PC-3 (cell line): Measurements from ENCODE around the gene EMC8. TPM values are rescaled to one million over a fixed set of nuclear protein-coding genes. Genes with fewer than 3 reads are reported as not detected.

Experiments used
- ATAC-seq: fragments of 200-7000 bp; cut with Tn5 transposase; 2 replicates; pipeline ENCODE4 v1.9.1; 2020; ENCODE audit warnings: mild to moderate bottlenecking, moderate library complexity
- BruUV-seq: library from RNA; stranded (reverse); fragments of 400-500 nt; replicated peaks from 2 replicates; lab custom pipeline; 2021; lab: Mats Ljungman, UMichigan
- CTCF ChIA-PET: fragments of 300-600 bp; sonication (Branson Sonifier 250); formaldehyde crosslinking; loops from one replicate; lab custom pipeline; 2022; ENCODE audit warnings: antibody characterized with exemption; lab: Charles Lee
- POLR2A ChIA-PET: fragments of 300-600 bp; sonication (Branson Sonifier 250); formaldehyde crosslinking; loops from one replicate; lab custom pipeline; 2022; ENCODE audit warnings: antibody characterized with exemption; ENCODE audit not compliant: unreplicated experiment; lab: Charles Lee
- DNase-seq: peaks from one replicate; pipeline ENCODE4 v3.0.0-alpha.2; 2015
- H2AFZ ChIP-seq: fragments of 300-600 bp; sonication (generic); 2 replicates; pipeline ENCODE4 v1.6.0; 2016; ENCODE audit warnings: antibody characterized with exemption, low read length
- H3F3A ChIP-seq: fragments of 300-600 bp; sonication (generic); one replicate; pipeline ENCODE4 v1.6.0; 2017; ENCODE audit warnings: antibody characterized with exemption, low read length, control low read depth, mild to moderate bottlenecking; ENCODE audit not compliant: unreplicated experiment
- H3K27ac ChIP-seq: fragments of 300-600 bp; sonication (generic); 2 replicates; pipeline ENCODE4 v1.5.1; 2016; ENCODE audit warnings: mild to moderate bottlenecking, low read length
- H3K27me3 ChIP-seq: fragments of 300-600 bp; sonication (generic); 2 replicates; pipeline ENCODE4 v1.6.1; 2016; ENCODE audit warnings: low read length, mixed read lengths
- H3K36me3 ChIP-seq: fragments of 300-600 bp; sonication (generic); 2 replicates; pipeline ENCODE4 v1.6.1; 2016; ENCODE audit warnings: low read depth, mixed run types, low read length, mixed read lengths
- H3K4me1 ChIP-seq: fragments of 300-600 bp; sonication (generic); 2 replicates; pipeline ENCODE4 v1.5.1; 2016; ENCODE audit warnings: low read length; ENCODE audit not compliant: insufficient read depth
- H3K4me2 ChIP-seq: fragments of 300-600 bp; sonication (generic); 2 replicates; pipeline ENCODE4 v1.6.0; 2016; ENCODE audit warnings: low read length
- H3K4me3 ChIP-seq: fragments of 300-600 bp; sonication (generic); 2 replicates; pipeline ENCODE4 v1.5.1; 2016; ENCODE audit warnings: mild to moderate bottlenecking, low read length, mixed read lengths
- H3K79me2 ChIP-seq: fragments of 300-600 bp; sonication (generic); 2 replicates; pipeline ENCODE4 v1.6.1; 2017; ENCODE audit warnings: low read length, mixed read lengths
- H3K9ac ChIP-seq: fragments of 300-600 bp; sonication (generic); 2 replicates; pipeline ENCODE4 v1.6.0; 2016; ENCODE audit warnings: mild to moderate bottlenecking, low read length
- H3K9me2 ChIP-seq: fragments of 300-600 bp; sonication (generic); replicated peaks from 2 replicates; pipeline ENCODE4 v1.6.1; 2016; ENCODE audit warnings: mixed run types, low read length, mixed read lengths
- H3K9me3 ChIP-seq: fragments of 300-600 bp; sonication (generic); 2 replicates; pipeline ENCODE4 v1.6.1; 2016; ENCODE audit warnings: low read length, mixed read lengths
- H4K20me1 ChIP-seq: fragments of 300-600 bp; sonication (generic); 2 replicates; pipeline ENCODE4 v1.6.1; 2016; ENCODE audit warnings: low read length, mixed read lengths
- EZH2 ChIP-seq: fragments of 300-600 bp; sonication (generic); IDR thresholded peaks from one replicate; pipeline ENCODE4 v1.6.1; 2017; ENCODE audit warnings: antibody characterized with exemption, mild to moderate bottlenecking, low read length; ENCODE audit not compliant: unreplicated experiment
- EZH2phosphoT487 ChIP-seq: fragments of 300-600 bp; sonication (generic); IDR thresholded peaks from 2 replicates; pipeline ENCODE4 v1.6.1; 2018; ENCODE audit warnings: mild to moderate bottlenecking, antibody characterized with exemption, low read length, borderline replicate concordance
- intact Hi-C: fragments of 100-400 bp; cut with micrococcal nuclease; formaldehyde crosslinking; loops from 2 replicates; pipeline ENCODE4 v1.9.0; 2023
- total RNA-seq: library from RNA; depleted of rRNA; stranded (reverse); fragments of >200 nt; gene quantifications from 2 replicates; pipeline ENCODE4 v1.2.3, GENCODE V29; 2014
- TF ChIP-seq, protein P1 (sequence below): fragments of 300-600 bp; sonication (generic); conservative IDR thresholded peaks from 2 replicates; pipeline ENCODE4 v1.5.1; 2017; ENCODE audit warnings: antibody characterized with exemption, low read depth, mild to moderate bottlenecking, low read length

EMC8 gene
- total RNA-seq, 1 experiment from 2014 or later, result 46.1 TPM

DNA sequence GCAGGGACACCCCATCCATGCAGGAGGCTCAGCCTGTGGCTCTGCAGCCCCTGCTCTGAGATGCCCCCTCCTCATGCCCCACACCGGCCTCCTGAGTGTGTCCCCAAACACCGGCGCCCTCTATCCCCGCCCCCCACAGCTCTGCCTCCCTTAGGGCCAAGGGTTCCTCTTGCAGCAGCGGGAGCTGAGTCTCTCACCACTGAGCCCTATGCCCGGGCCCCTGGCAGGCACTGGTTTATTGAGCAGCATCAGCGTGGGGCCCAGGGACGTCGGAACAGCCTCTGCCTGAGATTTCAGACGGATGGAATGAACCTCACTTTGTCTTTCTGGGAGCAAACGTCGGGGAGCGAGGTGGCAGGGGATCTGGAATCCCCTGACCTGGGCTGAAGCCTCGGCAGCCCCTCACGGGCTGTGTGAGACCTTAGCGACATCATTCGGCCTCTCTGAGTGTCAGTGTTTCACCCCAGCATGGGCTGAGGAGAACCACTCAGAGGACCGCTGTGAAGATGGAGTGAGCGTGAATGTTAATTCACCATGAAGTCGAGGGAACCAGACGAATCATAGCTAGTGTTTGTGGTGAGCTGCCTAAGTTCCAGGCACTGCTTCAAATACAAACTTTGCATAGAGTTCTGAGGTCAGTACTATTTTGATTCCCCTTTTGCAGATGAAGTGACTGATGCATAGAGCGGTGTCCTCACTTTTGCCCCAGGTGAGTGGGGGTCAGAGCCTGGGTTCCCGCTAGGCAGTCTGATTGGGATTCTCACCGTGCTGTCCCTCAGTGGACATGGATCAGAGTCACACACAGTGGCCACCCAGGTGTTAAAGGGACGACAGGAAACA is 43.2 kb downstream of the EMC8 start:
- Histone ChIP-seq H3K79me2 (no peaks in the 10 kb centered on the region), H3K4me2 (no peak overlapping the region), H3K9me3 (no peaks in the 10 kb centered on the region), H3F3A (no peaks in the 10 kb centered on the region), H3K9ac (no peak overlapping the region), H3K9me2 (no peaks in the 10 kb centered on the region), H3K27me3 (no peaks in the 10 kb centered on the region), H3K4me1 (peaks cover 33% of the 10 kb centered on the region), H3K36me3 (no peaks in the 10 kb centered on the region), H2AFZ (no peak overlapping the region), H4K20me1 (no peaks in the 10 kb centered on the region), H3K27ac (no peak overlapping the region), H3K4me3 (no peak overlapping the region)
- POLR2A ChIA-PET, result interaction anchor here (0.6 kb wide), 1 partner anchor 21 kb away, joined by 3 read pairs; no protein-coding TSS in a partner anchor
- no TSS peak for BruUV-seq
- intact Hi-C loops, result no loop called here
- no peak for DNase-seq
- TF ChIP-seq EZH2phosphoT487, result no peak
- TF ChIP-seq EZH2, result no peak
- TF ChIP-seq, protein P1, sequence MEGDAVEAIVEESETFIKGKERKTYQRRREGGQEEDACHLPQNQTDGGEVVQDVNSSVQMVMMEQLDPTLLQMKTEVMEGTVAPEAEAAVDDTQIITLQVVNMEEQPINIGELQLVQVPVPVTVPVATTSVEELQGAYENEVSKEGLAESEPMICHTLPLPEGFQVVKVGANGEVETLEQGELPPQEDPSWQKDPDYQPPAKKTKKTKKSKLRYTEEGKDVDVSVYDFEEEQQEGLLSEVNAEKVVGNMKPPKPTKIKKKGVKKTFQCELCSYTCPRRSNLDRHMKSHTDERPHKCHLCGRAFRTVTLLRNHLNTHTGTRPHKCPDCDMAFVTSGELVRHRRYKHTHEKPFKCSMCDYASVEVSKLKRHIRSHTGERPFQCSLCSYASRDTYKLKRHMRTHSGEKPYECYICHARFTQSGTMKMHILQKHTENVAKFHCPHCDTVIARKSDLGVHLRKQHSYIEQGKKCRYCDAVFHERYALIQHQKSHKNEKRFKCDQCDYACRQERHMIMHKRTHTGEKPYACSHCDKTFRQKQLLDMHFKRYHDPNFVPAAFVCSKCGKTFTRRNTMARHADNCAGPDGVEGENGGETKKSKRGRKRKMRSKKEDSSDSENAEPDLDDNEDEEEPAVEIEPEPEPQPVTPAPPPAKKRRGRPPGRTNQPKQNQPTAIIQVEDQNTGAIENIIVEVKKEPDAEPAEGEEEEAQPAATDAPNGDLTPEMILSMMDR, result no peak
- CTCF ChIA-PET, result no interaction called here
- no peak for ATAC-seq

DNA sequence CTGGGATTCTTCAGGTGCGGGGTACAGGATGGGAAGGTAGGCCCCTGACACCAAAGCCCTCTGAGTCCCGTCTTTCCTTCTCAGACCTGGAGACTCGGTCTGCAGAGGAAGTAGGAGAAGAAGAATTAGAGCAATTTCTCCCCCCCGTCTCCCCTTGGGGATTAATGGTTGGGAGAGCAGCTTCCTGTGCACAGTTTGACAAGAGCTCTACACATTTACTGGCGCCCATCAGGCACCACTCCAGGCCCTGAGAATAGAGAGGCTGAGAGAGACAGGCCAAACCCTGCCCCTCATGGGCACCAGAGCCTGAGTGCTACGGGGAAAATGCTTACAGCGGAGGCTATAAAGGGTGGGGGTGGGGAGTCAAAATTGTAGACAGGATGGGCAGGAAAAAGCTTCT is 44.9 kb downstream of the EMC8 start:
- no peaks in the 10 kb centered on the region for H3F3A ChIP-seq
- intact Hi-C loops, result no loop called here
- no peak for ATAC-seq
- H3K4me1 ChIP-seq, result peaks cover 39% of the 10 kb centered on the region
- TF ChIP-seq, protein P1, result no peak
- TF ChIP-seq EZH2, result no peak
- no peak for TF ChIP-seq EZH2phosphoT487
- CTCF ChIA-PET, result no interaction called here
- no peak overlapping the region for H3K9ac ChIP-seq
- no peak overlapping the region for H2AFZ ChIP-seq
- H3K27me3 ChIP-seq, result no peaks in the 10 kb centered on the region
- no peaks in the 10 kb centered on the region for H4K20me1 ChIP-seq
- POLR2A ChIA-PET, result interaction anchor here (0.6 kb wide), 1 partner anchor 35 kb away, joined by 3 read pairs; no protein-coding TSS in a partner anchor
- H3K36me3 ChIP-seq, result no peaks in the 10 kb centered on the region
- no peaks in the 10 kb centered on the region for H3K9me3 ChIP-seq
- H3K4me2 ChIP-seq, result no peak overlapping the region
- peaks cover 13% of the 10 kb centered on the region for H3K79me2 ChIP-seq
- H3K9me2 ChIP-seq, result no peaks in the 10 kb centered on the region
- DNase-seq, result no peak
- no peak overlapping the region for H3K4me3 ChIP-seq
- H3K27ac ChIP-seq, result no peak overlapping the region
- BruUV-seq, result no TSS peak

DNA sequence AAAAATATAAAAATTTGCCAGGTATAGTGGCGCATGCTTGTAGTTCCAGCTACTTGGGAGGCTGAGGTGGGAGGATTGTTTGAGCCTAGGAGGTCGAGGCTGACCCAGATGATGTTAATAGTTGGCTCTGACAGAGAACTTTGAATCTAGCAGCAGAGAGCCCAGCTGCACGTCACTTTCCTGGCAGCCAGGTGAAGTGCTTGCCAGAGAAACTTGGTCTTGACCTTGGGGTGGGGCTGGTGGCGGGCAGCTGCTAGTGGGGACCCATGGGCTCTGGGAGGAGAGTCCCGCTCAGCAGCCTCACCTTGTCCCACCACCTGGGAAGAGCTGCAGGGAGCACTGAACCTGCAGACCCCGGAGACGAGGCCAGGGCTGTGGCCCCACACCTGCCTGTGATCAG is 45.4 kb downstream of the EMC8 start:
- DNase-seq, result no peak
- Histone ChIP-seq H3K36me3 (no peaks in the 10 kb centered on the region), H3K4me3 (no peak overlapping the region), H3K27ac (no peak overlapping the region), H3K4me2 (peak overlapping the region; percentile 89; the same call in 1 of the 2 replicates), H3K79me2 (peaks cover 18% of the 10 kb centered on the region), H3K27me3 (no peaks in the 10 kb centered on the region), H3K9me2 (no peaks in the 10 kb centered on the region), H2AFZ (no peak overlapping the region), H4K20me1 (no peaks in the 10 kb centered on the region), H3K4me1 (peaks cover 41% of the 10 kb centered on the region), H3F3A (no peaks in the 10 kb centered on the region), H3K9me3 (no peaks in the 10 kb centered on the region), H3K9ac (no peak overlapping the region)
- TF ChIP-seq EZH2phosphoT487, result no peak
- no peak for TF ChIP-seq EZH2
- TF ChIP-seq, protein P1, result no peak
- no peak for ATAC-seq
- no TSS peak for BruUV-seq
- intact Hi-C loops, result no loop called here
- POLR2A ChIA-PET, result no interaction called here
- CTCF ChIA-PET, result no interaction called here
